Stimulated activated CD8-positive, alpha-beta memory T cell treated with anti-CD3 and anti-CD28 coated beads, Interleukin-7, amount 100 ng/mL, for 48 hours (primary cell): ENCODE results near the gene JADE3.

Experiments used
- DNase-seq, 2 donors: peaks; one replicate each; pipeline ENCODE4 v3.0.0-alpha.2; 2020; ENCODE audit warnings: low read depth in 1 of 2; ENCODE audit errors: extremely low read depth in 1 of 2

JADE3 gene

GRCh38 chrX:47101206-47101605 is 189.0 kb downstream of the JADE3 start:
- no peak for DNase-seq
